ENCODE results near the gene MMP20.

MMP20 gene

DNA sequence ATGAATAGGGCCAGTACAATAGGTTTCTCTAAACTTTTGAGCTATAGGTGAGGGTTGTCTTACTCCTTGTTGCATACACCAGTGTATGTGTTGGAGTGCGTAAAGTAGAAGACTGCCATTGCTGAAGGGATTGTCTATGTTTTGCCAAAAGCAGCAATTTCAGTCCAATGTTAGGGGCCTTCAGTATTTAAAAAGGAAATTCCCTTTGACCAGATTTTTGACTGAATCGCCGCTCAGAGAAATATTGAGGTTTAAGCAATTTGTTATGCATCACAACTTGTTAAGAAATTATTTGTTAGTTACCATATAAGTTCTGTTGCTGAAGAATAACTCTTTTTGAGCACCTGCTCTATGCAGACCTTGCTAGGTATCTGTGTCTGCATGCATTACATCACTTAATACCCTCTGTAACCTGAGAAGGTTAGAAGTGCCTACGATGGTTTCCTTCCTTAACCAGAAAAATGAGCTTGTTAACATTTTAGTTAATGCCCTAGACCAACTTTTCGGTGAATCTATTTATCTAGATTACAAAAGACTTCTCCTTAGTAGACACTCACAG is 33.9 kb downstream of the MMP20 start:
- no peak for DNase-seq

GRCh38 chr11:102590276-102591049 is 34.7 kb downstream of the MMP20 start:
- no peak for DNase-seq

DNA sequence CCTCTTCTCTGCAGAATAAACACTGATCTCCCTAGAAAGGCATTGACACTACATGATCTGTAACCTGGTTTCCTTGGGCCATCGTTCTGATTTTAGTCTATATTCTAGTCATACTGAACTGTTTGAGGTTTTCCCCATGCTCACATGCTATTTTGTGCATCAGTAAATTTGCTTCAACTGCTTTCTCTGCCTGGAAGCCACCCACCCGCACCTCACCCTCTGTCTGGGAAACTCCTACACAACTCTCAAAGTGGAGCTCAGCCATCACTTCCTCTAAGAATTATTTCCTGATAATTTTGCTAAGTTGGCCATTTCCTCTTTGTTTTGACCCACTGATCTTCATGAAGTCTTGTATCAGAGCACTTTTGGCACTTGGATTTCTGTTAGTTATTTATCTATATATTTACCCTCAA is 36.1 kb downstream of the MMP20 start:
- no peak for DNase-seq

DNA sequence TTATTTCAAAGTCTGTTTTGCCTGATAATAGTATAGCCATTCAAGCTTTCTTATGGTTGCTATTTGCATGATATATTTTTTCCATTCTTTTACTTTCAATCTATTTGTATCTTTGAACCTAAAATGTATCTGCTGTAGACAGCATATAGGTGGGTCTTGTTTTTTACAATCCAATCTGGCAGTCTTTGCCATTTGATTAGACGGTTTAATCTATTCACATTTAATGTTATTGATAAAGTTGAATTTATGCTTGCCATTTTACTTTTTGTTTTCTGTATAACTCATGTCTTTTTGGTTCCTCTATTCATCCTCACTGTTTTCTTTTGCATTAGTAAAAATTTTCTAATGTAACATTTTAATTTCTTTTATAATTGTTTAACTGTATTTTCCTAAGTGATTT is 37.4 kb downstream of the MMP20 start:
- no peak for DNase-seq

- DNase-seq: no peak
These were observed 41.8 kb downstream of the MMP20 start for GRCh38 chr11:102583141-102583873.

DNA sequence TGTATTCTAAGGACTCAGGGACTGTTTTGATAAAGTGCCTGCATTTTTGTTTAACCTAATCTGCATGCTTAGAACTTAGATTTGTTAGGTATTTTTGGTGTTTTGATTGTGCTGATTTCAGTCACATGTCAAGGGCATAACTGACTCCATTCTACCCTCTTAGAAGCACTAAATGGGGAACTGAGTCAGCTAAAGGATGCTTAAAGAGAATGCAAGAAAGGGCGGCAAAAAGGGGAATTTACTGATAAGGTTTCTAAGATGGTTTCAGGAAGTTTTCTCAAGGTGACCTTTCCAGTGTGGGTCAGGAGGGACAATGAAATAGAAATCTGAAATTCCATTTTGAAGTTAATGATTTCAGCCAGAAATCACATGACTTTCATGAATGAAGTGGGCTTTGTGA is 43.0 kb downstream of the MMP20 start:
- DNase-seq: no peak

DNA sequence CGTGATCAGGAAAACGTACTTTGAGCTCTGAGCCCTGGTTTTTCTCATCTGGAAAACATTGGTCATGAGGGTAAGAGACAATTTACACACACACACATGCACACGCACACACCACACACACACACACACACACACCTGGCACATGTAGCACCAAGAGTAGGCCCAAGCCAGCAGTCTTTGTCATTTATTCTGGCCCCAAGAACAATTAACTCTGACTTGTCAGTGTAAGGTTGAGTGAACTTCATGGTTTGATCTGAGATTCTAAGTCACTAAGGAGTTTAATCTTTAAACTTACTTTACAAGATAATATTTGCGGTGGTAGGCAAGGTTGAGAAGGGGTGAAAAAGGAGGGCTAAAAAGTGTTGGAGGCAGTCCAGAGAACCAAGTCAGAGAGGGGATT is 44.1 kb downstream of the MMP20 start:
- no peak for DNase-seq

GRCh38 chr11:102580185-102580951 is 44.8 kb downstream of the MMP20 start:
- no peak for DNase-seq

DNA sequence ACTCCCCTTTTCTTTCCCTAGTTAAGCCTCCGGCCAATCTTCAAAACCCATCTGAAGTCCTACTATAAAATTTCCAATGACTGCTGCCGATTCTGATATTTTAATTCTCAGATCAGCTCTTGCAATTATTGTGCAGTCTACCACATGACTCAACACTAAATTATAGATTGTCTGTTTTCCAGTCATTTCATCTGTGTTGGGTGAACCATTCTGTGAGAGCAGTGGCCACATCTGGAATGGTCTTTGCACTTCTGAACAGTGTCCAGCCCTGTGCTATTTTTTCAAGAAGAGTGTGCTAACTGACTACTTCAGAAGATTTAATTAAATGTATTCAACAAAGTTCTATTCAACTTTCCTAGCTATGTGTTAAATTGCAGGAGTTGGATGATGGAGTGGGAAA is 47.4 kb downstream of the MMP20 start:
- DNase-seq: no peak

DNA sequence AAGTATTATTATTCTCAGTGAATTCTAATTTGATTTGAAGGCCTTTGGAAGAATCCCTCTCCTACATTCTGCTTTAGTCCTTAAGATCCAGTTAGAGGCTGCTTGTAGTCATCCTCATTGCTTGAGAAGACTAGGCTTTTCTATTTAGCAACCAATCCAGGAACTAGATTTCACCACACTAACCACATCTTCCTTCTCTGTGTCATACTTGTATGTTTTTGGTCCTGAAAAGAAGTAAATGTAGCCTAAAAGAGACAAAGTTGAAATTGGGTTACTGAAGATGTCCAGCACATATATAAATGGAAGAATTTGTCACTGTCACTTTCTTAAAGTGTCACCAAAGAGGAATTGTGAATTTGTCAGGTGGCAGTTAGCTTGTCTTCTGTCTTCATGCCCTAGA is 48.0 kb downstream of the MMP20 start:
- no peak for DNase-seq

GRCh38 chr11:102576350-102576749 is 48.8 kb downstream of the MMP20 start:
- DNase-seq: no peak

- no peak for DNase-seq
These were observed 50.1 kb downstream of the MMP20 start for GRCh38 chr11:102575012-102575411.

- DNase-seq: no peak
These were observed 51.3 kb downstream of the MMP20 start for GRCh38 chr11:102573851-102574250.

GRCh38 chr11:102572554-102573220 is 52.4 kb downstream of the MMP20 start:
- no peak for DNase-seq

GRCh38 chr11:102568851-102569250 is 56.3 kb downstream of the MMP20 start:
- no peak for DNase-seq

- no peak for DNase-seq
These were observed 59.0 kb downstream of the MMP20 start for GRCh38 chr11:102566112-102566511.

- no peak for DNase-seq
These were observed 61.0 kb downstream of the MMP20 start for GRCh38 chr11:102564110-102564509.

DNA sequence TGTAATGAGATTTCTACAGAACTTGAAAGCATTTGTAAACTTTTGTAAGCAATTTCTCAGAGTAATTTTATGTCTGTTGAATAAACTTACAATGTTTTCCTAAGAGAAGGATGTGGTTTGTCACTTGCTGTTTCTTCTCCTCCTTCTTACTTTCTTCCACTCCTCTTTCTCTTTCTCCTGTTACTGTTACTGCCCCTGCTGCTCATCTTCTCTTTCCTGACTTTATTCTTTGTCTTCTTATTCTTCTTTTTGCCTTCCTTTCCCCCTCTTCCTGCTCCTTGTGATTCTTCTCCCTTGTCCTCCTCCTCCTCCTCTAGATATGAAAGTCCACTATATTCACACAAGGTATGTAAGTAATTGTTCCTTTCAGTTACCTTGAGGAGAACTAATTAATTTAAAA is 63.5 kb downstream of the MMP20 start:
- no peak for DNase-seq

DNA sequence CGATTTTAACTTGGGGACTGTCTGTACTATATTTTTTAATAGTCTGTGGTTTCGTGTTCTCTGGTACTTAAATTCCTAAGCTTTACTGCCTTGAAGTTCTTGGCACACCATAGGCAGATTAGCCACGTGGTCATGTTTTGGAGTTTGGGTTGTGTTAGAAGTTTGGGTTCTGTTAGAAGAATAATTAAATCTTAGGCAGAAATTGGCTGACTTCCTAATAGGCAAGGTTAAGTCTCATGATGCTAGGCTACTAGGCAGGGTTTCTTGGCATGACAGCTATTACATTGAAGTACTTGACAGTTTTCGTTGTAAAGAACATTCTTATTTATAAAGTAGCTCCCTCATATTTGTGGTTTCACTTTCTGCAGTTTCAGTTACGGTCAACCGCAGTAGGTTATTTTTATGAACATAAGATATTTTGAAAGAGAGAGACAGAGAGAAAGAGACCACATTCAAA is 64.5 kb downstream of the MMP20 start:
- DNase-seq: no peak

DNA sequence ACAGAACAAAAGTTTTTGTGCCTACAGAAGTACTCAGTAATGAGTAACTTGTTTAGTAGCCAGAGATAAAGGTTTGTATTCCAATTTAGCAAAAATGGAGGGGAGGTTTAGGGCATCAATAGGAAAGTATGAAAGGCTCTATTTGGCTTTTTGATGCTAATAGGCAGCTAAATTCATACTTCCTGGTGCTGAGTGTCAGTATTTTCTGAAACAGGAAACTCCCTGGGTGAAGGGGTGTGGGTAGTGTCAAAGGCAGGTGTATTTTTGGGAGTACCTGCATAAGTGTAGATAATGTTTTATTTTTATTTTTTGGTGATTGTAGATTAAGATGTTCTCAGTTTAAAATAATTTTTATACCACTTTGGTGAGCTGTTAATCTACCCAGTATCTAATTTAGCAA is 65.3 kb downstream of the MMP20 start:
- DNase-seq: no peak

DNA sequence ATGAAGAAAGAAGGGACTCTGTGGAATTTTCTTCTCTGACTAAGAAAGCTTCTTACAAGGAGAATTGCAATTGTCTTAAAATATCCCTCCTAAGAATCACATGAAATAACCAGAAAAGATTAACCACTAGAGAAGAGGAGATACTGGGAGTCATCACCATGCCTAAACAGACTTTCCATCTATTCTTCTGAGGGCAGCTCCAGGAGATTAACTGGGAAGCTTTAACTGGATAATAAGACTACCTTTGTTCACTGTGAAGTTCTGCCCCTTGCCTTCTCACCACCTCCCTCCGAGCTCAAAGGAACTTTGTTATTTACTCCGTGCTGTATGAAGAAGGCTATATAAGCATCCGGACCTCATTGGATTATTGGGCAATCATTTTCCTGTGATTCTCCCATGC is 70.0 kb downstream of the MMP20 start:
- DNase-seq: no peak

- no peak for DNase-seq
These were observed 71.3 kb downstream of the MMP20 start for GRCh38 chr11:102553835-102554282.
